ENCODE results near the gene GDF9.
"Not testable (repeated sequence)": the region's sequence is repeated elsewhere in the genome, so short reads cannot be mapped to it uniquely, and the experiment has no call there.

GDF9 gene

DNA sequence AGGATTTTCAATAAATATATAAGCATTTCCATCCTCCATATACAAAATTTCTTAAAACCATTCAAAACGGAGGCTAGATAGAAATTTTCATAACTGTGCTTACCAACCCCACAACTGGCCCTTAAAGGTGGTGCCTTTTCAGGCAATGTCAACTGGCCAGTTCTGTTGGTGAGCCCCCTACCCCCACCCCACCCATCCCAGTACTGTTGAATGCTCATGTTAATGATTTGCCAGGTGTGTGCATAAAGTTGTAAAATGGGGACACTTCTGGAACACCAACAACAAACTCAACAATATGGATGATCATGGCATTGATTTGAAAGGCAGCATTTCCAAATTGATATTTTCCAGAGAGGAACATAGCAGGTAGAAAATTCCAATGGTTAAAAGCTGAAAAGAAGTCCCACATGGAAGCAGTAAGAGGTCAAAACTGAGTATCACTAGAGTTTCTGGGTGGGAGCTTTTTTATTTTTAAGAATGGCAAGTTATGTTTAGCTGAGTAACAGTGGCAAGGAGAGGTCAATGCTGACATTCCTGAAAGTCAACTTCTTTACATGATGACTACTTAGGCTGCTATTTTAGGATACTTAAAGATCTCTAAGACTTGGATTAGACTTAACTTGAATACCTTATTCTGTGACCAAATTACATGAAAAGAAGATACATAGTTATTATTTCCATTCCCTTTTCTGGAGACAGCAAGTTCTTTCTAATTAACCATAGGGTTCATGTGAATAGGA is 9.9 kb upstream of the GDF9 start:
- no peak for DNase-seq
- in situ Hi-C loops (cut with HindIII; ENCODE audit: low pct_ligation_motif_present, low pct_unique_long_range_greater_than_20kb, low sequenced_read_pairs): no loop called here

DNA sequence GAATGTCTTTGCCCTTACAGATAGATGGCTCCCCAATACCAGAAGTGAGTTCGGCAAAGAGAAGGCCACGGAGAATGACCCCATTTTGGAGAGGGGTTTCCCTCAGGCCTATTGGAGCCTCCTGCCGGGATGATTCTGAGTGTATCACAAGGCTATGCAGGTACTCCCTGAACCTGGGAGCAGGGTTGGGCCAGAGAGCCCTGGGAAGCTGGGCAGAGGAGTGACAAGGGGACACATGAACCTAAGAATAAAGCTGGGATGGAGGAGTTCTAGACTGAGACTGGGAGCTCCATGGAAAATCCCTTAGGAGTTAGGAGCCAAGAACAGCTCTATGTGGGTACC is 7.6 kb upstream of the GDF9 start:
- in situ Hi-C loops (cut with HindIII; ENCODE audit: low pct_ligation_motif_present, low pct_unique_long_range_greater_than_20kb, low sequenced_read_pairs): no loop called here
- DNase-seq: no peak

DNA sequence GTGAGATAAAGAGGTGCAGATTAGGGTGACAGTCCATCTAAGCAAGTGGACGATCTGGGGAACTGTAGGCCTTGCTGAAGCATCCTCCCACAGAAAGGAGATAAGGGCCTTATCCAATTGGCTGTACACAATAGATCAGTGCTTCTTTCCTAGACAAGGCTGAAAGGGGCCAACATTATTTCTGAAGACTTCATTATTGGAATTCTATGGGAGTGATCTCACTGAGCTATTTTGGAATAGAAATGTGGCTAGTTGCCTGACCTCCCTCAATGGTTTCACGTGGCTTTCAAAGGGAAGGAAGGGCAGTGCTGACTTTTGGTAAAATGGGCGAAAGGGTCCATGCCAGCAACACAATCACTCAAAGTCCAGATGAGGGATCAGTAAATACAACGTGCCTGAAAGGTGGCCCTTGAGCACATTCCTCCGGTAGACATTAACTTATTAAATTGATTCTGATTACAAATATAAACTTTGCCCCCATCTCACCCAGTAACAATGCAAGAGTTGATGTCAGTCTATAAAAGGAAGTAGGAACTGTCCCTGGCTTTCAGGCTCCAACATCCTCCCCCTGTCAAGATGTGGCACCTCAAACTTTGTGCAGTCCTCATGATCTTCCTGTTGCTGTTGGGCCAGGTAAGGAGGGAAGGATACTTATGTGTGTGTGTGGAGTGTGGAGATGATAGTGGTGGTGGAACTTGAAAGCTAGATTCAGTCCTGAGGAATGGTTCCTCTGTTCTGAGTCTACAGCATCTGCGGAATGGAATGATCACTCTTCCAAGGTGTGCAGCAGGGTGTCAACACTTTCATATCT is 7.1 kb upstream of the GDF9 start, which contains the start of gene LEAP2:
TSS of gene LEAP2 (plus strand) at position 550 of the 811 bp plus-strand sequence. CDS start at position 577, 27 bp downstream.
- in situ Hi-C loops (cut with HindIII; ENCODE audit: low pct_ligation_motif_present, low pct_unique_long_range_greater_than_20kb, low sequenced_read_pairs): no loop called here
- no peak for DNase-seq

DNA sequence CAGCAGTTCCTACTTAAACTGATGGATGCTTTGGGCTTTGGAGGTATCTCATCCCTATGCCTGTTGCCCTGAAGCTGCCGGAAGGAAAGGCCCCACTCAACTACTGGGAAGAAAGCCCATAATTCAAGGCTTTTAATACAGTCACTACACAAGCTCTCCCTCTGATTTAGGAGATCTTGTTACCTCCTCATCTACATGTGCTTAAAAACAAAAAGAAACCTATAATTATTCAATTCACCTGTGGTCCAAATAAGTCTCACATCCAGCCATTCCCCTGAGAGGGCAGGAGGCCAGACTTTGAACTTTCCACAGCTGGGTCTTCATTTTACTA is 6.5 kb upstream of the GDF9 start:
- DNase-seq: no peak
- in situ Hi-C loops (cut with HindIII; ENCODE audit: low pct_ligation_motif_present, low pct_unique_long_range_greater_than_20kb, low sequenced_read_pairs): no loop called here

DNA sequence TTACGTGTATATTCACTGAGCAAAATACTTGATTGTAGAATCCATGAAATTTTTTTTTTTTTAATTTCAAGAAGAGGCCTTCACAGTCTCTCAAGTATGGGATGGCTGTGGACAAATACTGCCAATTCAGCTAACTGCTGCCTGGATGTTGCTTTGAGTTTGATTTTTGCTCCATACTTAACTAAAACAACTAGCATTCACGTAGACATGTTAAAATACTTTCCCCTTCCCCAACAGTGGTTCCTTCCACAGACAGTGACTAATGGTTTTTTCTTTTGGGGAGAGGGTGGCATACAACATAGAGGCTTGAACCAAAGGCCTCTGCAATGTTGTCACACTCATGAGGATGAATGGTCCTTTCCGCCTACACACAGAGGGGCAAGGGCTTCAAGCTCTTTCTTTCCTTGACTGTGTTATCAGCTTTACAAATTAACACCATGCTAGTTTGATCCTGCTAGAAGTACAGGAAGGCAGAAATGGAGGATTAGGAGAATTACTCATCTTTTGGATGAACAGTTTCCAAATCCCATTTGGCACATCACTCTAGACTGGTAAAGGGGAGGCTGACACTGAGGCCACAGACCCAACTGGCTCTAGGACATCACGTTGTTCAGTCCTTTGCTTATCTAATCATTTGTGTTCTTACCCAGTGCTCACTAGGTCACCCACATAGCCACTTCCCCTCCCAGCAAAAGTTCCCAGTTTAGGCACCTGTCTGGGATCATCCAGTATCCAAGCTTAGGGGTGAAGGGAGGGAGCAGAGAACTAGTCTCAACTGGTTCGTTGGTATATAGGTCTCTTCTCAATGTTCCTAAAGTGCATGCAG is 5.4 kb upstream of the GDF9 start:
- in situ Hi-C loops (cut with HindIII; ENCODE audit: low pct_ligation_motif_present, low pct_unique_long_range_greater_than_20kb, low sequenced_read_pairs): no loop called here
- no peak for DNase-seq

DNA sequence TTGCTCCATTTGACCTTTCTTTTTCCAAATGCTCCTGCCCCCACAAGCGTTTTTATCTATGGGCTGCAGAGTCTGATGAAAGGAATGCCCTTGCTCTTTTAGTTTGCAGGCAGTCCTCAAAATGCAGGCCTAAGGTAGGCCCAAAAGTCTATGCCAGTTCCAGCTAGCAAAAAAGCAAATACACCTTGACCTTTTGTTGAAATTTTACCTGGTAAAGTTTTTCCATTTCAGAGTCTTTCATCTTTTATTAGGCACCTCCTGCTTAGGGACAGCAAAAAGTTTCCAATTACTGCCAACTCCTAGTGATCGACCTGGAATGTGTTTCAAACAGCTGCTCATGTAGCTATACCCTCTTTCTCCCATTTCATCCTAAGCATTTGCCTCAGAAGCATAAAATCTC is 4.5 kb upstream of the GDF9 start:
- in situ Hi-C loops (cut with HindIII; ENCODE audit: low pct_ligation_motif_present, low pct_unique_long_range_greater_than_20kb, low sequenced_read_pairs): no loop called here
- no peak for DNase-seq

DNA sequence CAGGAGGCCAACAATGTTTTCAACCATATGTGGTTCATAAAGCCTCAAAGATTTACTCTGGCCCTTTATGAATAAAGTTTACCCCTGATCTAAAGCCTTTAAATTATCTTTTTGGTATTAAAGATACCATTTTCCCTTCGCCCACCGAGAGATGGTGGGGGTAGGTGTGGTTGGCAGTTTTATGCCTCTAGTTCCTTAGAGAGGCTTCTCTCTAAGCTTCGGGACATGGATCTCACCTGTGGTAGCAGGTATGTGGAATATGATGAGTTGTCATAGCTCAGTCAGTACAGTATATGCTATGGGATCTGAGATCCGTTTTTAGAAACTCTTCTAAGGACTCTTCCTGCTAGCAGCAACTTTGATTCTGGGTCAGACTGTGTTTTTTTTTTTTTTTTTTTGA is 2.5 kb upstream of the GDF9 start:
- DNase-seq: no peak
- in situ Hi-C loops (cut with HindIII; ENCODE audit: low pct_ligation_motif_present, low pct_unique_long_range_greater_than_20kb, low sequenced_read_pairs): no loop called here

DNA sequence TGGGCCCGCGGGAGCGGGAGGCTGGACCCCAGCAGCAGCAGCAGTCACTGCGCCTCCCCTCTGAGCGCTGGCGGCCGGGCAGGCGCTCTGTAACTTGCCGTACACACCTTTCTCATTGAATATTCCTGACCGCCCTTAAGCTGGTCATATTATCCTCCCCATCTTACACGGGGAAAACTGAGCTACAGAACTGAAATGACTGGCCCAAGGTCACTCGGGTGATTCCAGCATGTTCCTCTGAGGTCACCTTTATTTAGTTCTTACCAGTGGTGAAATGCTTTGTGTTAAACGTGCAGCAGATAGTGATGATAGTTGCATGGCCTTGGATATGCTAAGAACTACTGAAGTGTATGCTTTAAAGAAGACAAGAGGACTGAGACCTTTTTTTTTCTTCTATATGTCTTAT is 780 bp upstream of the GDF9 start:
- in situ Hi-C loops (cut with HindIII; ENCODE audit: low pct_ligation_motif_present, low pct_unique_long_range_greater_than_20kb, low sequenced_read_pairs): no loop called here
- DNase-seq: no peak

DNA sequence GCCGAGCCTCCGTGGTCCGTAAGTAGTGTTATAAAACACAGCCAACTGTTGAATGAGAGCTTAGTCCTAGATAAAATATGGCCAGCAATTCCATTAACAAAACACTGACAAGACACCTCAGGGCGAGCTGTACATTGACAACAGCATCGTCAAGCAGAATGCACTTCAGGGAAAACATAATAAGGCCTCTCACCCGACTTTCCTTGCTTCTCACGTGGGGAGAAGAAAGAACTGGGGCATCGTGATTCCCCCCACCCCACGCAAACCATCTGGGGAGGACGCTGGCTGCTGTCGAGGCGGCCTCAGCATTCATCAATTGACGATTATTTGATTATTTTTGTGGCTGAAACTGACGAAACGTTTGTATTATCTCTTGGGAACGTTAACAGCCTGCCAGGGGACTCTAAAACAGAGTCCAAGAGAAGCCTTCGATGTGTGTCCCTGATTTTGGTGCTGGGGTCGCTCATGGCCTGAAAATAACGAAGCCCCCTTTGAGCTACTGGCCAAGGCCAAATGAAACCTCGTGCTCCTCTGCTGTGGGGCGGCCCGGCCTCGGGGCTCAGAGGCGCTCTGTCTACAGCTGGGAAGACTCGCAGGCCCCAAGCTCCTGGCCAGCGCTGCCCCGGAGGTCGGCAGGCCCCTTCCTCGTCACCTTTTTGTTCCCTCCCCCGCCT is 464 bp downstream of the GDF9 start:
- DNase-seq: no peak
- in situ Hi-C loops (cut with HindIII; ENCODE audit: low pct_ligation_motif_present, low pct_unique_long_range_greater_than_20kb, low sequenced_read_pairs): no loop called here

DNA sequence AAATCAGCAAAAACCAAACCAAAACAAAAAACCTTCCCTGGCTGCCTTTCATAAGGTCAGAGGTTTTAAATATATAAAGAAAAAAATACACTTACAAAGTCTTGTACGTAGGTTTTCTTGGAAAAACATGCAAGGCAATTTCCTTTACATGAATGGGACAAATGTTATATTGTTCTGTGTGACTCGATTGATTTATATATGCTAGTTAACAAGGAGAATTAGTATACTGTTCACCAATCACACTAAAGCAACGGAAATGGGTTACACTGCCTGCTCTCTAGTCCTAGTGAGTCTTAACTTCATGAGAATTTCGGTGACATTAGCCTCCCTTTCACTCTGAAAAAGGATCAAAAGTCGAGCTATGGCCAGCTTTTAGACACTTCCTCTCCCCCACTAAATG is 5.5 kb downstream of the GDF9 start:
- in situ Hi-C loops (cut with HindIII; ENCODE audit: low pct_ligation_motif_present, low pct_unique_long_range_greater_than_20kb, low sequenced_read_pairs): no loop called here

DNA sequence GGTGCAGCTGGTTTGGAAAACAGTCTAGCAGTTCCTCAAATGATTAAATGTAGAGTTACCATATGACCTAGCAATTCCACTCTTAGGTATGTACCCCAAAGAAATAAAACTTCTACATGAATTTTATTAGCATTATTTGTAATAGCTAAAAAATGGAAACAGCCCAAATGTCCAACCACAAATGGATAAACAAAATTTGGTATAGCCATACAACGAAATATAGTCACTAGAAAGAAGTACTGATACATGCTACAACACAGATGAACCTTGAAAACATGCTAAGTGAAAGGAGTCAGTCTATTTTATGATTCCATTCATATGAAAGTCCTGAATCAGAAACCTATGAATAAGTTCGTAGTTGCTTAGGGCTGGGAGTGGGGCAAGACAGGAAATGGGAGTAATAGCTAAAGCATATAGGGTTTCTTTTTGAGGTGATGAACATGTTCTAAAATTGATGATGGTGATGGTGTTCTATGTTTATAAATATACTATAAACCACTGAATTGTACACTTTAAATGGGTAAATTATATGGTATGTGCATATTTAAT is 6.3 kb downstream of the GDF9 start:
- no peak for DNase-seq
- in situ Hi-C loops (cut with HindIII; ENCODE audit: low pct_ligation_motif_present, low pct_unique_long_range_greater_than_20kb, low sequenced_read_pairs): no loop called here

More for the DNA sequence above, 5.5 kb downstream of the GDF9 start:
- no peak for DNase-seq

DNA sequence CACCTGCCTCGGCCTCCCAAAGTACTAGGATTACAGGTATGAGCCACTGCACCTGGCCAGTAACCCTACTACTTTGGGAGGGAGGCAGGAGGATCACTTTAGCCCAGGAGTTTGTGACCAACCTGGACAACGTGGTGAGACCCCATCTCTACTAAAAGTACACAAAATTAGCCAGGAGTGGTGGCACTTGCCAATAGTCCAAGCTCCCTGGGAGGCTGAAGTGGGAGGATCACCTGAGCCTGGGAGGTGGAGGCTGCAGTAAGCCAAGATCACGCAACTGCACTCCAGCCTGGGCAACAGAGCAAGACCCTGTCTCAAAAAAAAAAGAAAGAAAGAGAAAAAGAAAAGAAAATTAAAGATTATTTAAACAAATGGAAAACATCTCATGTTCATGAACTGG is 10.3 kb downstream of the GDF9 start:
- in situ Hi-C loops (cut with HindIII; ENCODE audit: low pct_ligation_motif_present, low pct_unique_long_range_greater_than_20kb, low sequenced_read_pairs): no loop called here

DNA sequence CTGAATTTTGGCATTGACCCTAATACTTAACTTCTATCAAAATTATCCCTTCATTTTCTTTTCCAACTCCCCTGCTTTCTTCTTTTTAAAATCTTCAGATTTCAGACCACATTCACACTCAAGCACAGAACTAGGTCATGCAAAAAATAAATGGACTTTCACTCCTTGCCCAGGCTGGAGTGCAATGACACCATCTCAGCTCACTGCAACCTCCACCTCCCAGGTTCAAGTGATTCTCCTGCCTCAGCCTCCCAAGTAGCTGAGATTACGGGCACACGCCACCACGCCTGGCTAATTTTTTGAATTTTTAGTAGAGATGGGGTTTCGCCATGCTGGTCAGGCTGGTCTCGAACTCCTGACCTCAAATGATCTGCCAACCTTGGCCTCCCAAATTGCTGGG is 11.3 kb downstream of the GDF9 start:
- in situ Hi-C loops (cut with HindIII; ENCODE audit: low pct_ligation_motif_present, low pct_unique_long_range_greater_than_20kb, low sequenced_read_pairs): not testable (repeated sequence)

More for the DNA sequence above, 10.3 kb downstream of the GDF9 start:
- no peak for DNase-seq

DNA sequence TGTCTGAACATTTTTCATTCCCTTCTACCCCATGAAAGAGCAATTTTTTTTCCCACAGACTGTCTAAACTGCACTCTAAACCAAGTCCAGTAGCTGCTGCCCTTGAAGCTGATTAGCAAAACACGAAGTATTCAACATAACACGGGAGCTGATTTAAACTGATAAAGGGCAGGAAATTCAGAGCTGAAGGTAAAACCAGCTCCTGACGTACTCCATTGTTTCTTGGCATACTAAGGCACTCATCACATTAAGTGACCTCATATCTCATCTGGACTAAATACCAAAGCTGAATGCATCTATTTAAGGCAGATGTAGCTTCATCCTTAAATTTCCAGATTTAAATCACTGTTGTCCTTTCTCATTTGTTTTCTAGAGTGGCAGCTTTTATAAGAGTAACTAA is 12.0 kb downstream of the GDF9 start:
- in situ Hi-C loops (cut with HindIII; ENCODE audit: low pct_ligation_motif_present, low pct_unique_long_range_greater_than_20kb, low sequenced_read_pairs): no loop called here
- no peak for DNase-seq

More for the DNA sequence above, 11.3 kb downstream of the GDF9 start:
- not testable (repeated sequence) for DNase-seq

DNA sequence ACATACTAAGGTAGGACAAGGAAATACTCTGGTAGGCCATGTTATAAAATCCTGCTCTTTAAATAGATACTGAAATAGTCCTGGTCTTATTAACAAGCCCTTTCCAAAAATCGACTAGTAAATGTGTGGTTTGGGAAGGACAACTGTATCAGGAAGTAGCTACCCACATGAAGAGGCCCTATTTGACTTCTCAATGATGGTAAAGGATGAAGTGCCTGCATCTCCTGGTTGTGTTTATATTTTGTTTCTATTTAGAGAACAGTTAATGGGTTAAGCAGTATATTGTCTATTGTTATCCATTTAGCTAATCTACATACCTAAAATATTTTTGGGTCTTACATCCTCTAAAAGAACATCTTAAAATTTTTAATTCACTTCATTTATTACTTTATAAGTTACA is 12.5 kb downstream of the GDF9 start:
- DNase-seq: no peak
- in situ Hi-C loops (cut with HindIII; ENCODE audit: low pct_ligation_motif_present, low pct_unique_long_range_greater_than_20kb, low sequenced_read_pairs): no loop called here

DNA sequence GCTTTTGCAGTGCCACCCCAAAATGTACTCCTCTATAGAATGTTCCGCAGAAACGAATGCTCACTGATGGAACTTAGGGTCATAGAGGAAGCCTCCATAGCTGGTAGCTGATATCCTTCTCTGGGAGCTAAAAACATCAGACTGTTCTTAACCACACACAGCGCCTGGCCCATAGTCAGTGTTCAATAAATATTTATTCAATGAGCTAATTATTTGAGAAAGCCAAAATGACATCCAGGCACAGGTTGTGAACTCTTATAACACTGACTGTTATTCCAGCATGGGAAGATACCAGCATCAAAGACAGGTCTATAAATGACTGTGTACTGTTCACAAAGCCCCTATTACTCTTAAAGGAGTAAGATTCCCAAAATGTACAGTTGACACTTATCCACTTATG is 12.9 kb downstream of the GDF9 start:
- DNase-seq: no peak
- in situ Hi-C loops (cut with HindIII; ENCODE audit: low pct_ligation_motif_present, low pct_unique_long_range_greater_than_20kb, low sequenced_read_pairs): no loop called here

DNA sequence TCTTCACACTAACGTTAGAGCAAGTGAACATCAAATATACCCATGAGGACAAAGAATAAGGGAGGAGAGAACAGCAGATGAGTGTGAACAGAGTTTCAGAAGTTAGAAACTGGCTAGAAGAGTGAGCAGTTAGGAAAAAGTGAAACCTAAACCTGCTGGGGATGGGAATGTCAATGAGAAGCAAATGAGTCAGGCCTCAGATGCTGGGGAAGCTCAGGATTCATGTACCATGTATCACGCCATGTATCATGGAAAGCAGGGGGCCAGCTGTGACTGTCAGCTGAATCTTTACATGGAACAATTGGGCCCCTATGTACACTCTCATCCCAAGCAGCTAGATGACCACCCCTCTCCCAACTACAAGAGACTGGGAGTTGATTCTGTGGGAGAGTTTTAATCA is 16.2 kb downstream of the GDF9 start:
- DNase-seq: no peak
- in situ Hi-C loops (cut with HindIII; ENCODE audit: low pct_ligation_motif_present, low pct_unique_long_range_greater_than_20kb, low sequenced_read_pairs): no loop called here

DNA sequence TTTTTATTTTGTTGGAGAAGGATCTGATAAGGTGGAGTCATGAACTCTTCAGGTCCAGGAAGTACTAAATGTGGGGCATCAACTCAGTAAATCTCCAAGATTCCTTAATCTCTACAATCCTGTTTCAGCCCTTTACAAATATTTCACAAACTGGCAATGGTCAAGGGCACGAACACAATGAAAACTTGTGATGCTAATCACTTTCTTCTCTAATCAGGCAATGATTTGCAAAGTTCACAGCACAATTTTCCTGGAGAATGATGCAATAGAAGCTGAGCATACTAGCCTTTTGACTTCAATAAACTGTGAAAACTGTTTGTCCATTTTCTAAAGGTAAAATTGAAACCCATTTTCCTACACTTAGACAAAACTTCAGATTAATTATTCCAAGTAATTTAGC is 16.9 kb downstream of the GDF9 start:
- in situ Hi-C loops (cut with HindIII; ENCODE audit: low pct_ligation_motif_present, low pct_unique_long_range_greater_than_20kb, low sequenced_read_pairs): no loop called here
- no peak for DNase-seq

DNA sequence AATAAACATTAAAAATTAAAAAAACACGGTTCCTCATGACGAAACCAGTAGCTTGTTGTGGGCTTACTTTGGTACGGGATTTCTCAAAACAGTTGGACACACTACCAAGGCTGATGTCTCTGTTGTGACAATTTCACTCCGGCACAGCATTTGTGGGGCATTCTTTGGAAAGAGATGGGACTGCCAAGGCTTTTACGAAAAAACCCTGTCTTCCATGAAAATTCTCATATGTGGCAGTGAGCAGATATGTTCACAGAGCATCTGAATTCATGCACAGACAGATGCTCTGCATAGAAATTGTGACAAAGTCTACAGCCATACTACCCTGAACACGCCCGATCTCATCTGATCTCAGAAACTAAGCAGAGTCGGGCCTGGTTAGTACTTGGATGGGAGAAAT is 18.0 kb downstream of the GDF9 start:
- in situ Hi-C loops (cut with HindIII; ENCODE audit: low pct_ligation_motif_present, low pct_unique_long_range_greater_than_20kb, low sequenced_read_pairs): no loop called here

More for the DNA sequence above, 18.0 kb downstream of the GDF9 start:
- no peak for DNase-seq
